Subcutaneous abdominal adipose tissue (tissue), 5 donors: ENCODE data around the gene SSTR1.

Source experiments
- H3K27ac ChIP-seq: one replicate; pipeline ENCODE4 v1.7.0; 2013; ENCODE audit warnings: low read depth, mild to moderate bottlenecking, inconsistent platforms, low read length, moderate library complexity
- H3K27me3 ChIP-seq, 5 donors: one replicate each; pipeline ENCODE4 v1.7.0; 2013; ENCODE audit warnings: low read length in 5 of 5, inconsistent platforms in 1 of 5; ENCODE audit not compliant: control insufficient read depth in 5 of 5, insufficient read depth in 4 of 5
- H3K36me3 ChIP-seq, 5 donors: one replicate each; pipeline ENCODE4 v1.7.0; 2013; ENCODE audit warnings: low read length in 5 of 5; ENCODE audit not compliant: control insufficient read depth in 5 of 5, insufficient read depth in 5 of 5
- H3K4me1 ChIP-seq, 5 donors: one replicate each; pipeline ENCODE4 v1.7.0; 2013; ENCODE audit warnings: low read length in 5 of 5, mild to moderate bottlenecking in 3 of 5, moderate library complexity in 1 of 5; ENCODE audit not compliant: control insufficient read depth in 5 of 5, insufficient read depth in 5 of 5
- H3K4me3 ChIP-seq, 5 donors: one replicate each; pipeline ENCODE4 v1.7.0; 2013; ENCODE audit warnings: low read length in 5 of 5, low read depth in 1 of 5
- H3K9ac ChIP-seq, 5 donors: one replicate each; pipeline ENCODE4 v1.7.0; 2013; ENCODE audit warnings: low read length in 5 of 5, mild to moderate bottlenecking in 4 of 5, moderate library complexity in 3 of 5
- H3K9me3 ChIP-seq, 5 donors: one replicate each; pipeline ENCODE4 v1.7.0; 2013; ENCODE audit warnings: low read length in 5 of 5; ENCODE audit not compliant: control insufficient read depth in 5 of 5
- donor health status: healthy.
- donor health status: healthy.
- donor health status: healthy.
- donor health status: healthy.
- donor health status: healthy.

Gene SSTR1, protein sequence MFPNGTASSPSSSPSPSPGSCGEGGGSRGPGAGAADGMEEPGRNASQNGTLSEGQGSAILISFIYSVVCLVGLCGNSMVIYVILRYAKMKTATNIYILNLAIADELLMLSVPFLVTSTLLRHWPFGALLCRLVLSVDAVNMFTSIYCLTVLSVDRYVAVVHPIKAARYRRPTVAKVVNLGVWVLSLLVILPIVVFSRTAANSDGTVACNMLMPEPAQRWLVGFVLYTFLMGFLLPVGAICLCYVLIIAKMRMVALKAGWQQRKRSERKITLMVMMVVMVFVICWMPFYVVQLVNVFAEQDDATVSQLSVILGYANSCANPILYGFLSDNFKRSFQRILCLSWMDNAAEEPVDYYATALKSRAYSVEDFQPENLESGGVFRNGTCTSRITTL

GRCh38 chr14:38207736-38208617, at the start of gene SSTR1:
Gene SSTR1 (plus strand): TSS chr14:38207904. CDS start chr14:38209390, 1,486 bp downstream.
- H3K4me3 ChIP-seq, result peak within 1 kb of the TSS; percentile 26 to 67 (median 58)
- peaks cover 0 to 38% (median 27%) of the 10 kb centered on the region in 5 donors for H3K4me1 ChIP-seq
- H3K27me3 ChIP-seq, result peaks cover 18 to 35% (median 29%) of the 10 kb centered on the region in 5 donors
- peaks cover 0 to 8% (median 4%) of the 10 kb centered on the region in 5 donors for H3K9me3 ChIP-seq
- no peaks in the 10 kb centered on the region for H3K36me3 ChIP-seq
- H3K9ac ChIP-seq, result peak within 1 kb of the TSS in 1 of 5 donors; percentile 16
- H3K27ac ChIP-seq, result no peak within 1 kb of the TSS

GRCh38 chr14:38158468-38158867, 49.2 kb upstream of the SSTR1 start:
- Histone ChIP-seq H3K27ac (no peak overlapping the region), H3K4me1 (no peaks in the 10 kb centered on the region), H3K36me3 (no peaks in the 10 kb centered on the region), H3K9me3 (no peaks in the 10 kb centered on the region), H3K27me3 (no peaks in the 10 kb centered on the region), H3K4me3 (no peak overlapping the region), H3K9ac (no peak overlapping the region)

GRCh38 chr14:38168416-38168815, 39.3 kb upstream of the SSTR1 start:
- no peaks in the 10 kb centered on the region for H3K36me3 ChIP-seq

GRCh38 chr14:38171197-38171596, 36.5 kb upstream of the SSTR1 start:
- H3K9ac ChIP-seq, result no peak overlapping the region
- no peaks in the 10 kb centered on the region for H3K4me1 ChIP-seq
- H3K36me3 ChIP-seq, result no peaks in the 10 kb centered on the region
- no peak overlapping the region for H3K4me3 ChIP-seq
- no peaks in the 10 kb centered on the region for H3K9me3 ChIP-seq
- H3K27ac ChIP-seq, result no peak overlapping the region
- no peaks in the 10 kb centered on the region for H3K27me3 ChIP-seq

More at GRCh38 chr14:38168416-38168815, 39.3 kb upstream of the SSTR1 start:
- no peak overlapping the region for H3K4me3 ChIP-seq
- no peaks in the 10 kb centered on the region for H3K4me1 ChIP-seq
- H3K27ac ChIP-seq, result no peak overlapping the region
- no peak overlapping the region for H3K9ac ChIP-seq
- H3K27me3 ChIP-seq, result no peaks in the 10 kb centered on the region
- H3K9me3 ChIP-seq, result no peaks in the 10 kb centered on the region

GRCh38 chr14:38174711-38175110, 33.0 kb upstream of the SSTR1 start:
- H3K4me1 ChIP-seq, result no peaks in the 10 kb centered on the region
- H3K27ac ChIP-seq, result no peak overlapping the region
- no peaks in the 10 kb centered on the region for H3K9me3 ChIP-seq
- H3K9ac ChIP-seq, result no peak overlapping the region
- no peak overlapping the region for H3K4me3 ChIP-seq
- no peaks in the 10 kb centered on the region for H3K27me3 ChIP-seq
- no peaks in the 10 kb centered on the region for H3K36me3 ChIP-seq

GRCh38 chr14:38175658-38176057, 32.0 kb upstream of the SSTR1 start:
- no peak overlapping the region for H3K9ac ChIP-seq
- no peaks in the 10 kb centered on the region for H3K27me3 ChIP-seq
- no peaks in the 10 kb centered on the region for H3K9me3 ChIP-seq
- no peak overlapping the region for H3K27ac ChIP-seq
- no peak overlapping the region for H3K4me3 ChIP-seq
- no peaks in the 10 kb centered on the region for H3K36me3 ChIP-seq
- H3K4me1 ChIP-seq, result no peaks in the 10 kb centered on the region

GRCh38 chr14:38176379-38176778, 31.3 kb upstream of the SSTR1 start:
- Histone ChIP-seq H3K4me1 (no peaks in the 10 kb centered on the region), H3K4me3 (no peak overlapping the region), H3K9me3 (no peaks in the 10 kb centered on the region), H3K27ac (no peak overlapping the region), H3K9ac (no peak overlapping the region), H3K27me3 (no peaks in the 10 kb centered on the region), H3K36me3 (no peaks in the 10 kb centered on the region)

DNA sequence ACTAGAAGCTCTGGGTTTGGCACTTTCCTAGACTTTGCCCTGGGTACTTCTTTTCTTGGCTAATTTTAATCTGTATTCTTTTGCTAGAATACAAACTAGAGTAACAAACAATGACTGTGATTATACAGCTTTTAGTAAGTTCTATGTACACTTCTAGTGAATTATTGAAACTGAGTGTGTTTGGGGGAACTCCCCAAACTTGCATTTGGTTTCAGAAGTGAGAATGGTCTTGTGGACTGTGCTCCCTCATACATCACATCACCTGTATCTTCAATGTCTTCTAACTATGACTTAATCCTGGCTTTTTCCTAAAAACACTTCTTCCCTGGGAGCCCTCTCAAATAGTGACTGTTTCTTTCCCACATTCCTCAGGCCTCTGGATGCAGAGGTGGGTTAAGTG, 23.6 kb upstream of the SSTR1 start:
- Histone ChIP-seq H3K27me3 (no peaks in the 10 kb centered on the region), H3K4me1 (no peaks in the 10 kb centered on the region), H3K9ac (no peak overlapping the region)

GRCh38 chr14:38185671-38186070, 22.0 kb upstream of the SSTR1 start:
- H3K27me3 ChIP-seq, result no peaks in the 10 kb centered on the region
- no peak overlapping the region for H3K4me3 ChIP-seq
- H3K27ac ChIP-seq, result no peak overlapping the region
- no peaks in the 10 kb centered on the region for H3K9me3 ChIP-seq
- H3K4me1 ChIP-seq, result no peaks in the 10 kb centered on the region
- H3K36me3 ChIP-seq, result no peaks in the 10 kb centered on the region
- H3K9ac ChIP-seq, result no peak overlapping the region

More for the DNA sequence above, 23.6 kb upstream of the SSTR1 start:
- no peaks in the 10 kb centered on the region for H3K36me3 ChIP-seq
- no peak overlapping the region for H3K27ac ChIP-seq
- no peaks in the 10 kb centered on the region for H3K9me3 ChIP-seq
- no peak overlapping the region for H3K4me3 ChIP-seq

DNA sequence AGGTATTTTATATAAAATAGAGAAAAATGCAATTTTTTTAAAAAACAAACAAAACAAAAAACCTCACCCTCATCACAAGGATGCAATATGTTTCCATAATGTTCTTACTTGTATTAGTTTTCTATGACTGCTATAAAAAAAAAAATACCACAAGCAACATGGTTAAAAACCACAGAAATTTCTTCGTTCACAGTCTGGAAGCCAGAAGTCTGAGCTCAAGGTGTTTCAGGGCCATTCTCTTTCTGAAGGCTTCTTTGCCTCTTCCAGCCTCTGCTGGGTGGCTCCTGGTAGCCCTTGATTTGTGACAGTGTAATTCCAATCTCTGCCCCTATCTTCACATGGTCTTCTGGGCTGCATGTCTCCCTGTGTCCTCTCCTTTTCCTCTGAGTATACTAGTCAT, 21.5 kb upstream of the SSTR1 start:
- H3K9ac ChIP-seq, result no peak overlapping the region
- no peak overlapping the region for H3K27ac ChIP-seq
- no peak overlapping the region for H3K4me3 ChIP-seq
- H3K4me1 ChIP-seq, result no peaks in the 10 kb centered on the region
- no peaks in the 10 kb centered on the region for H3K36me3 ChIP-seq
- no peaks in the 10 kb centered on the region for H3K9me3 ChIP-seq
- no peaks in the 10 kb centered on the region for H3K27me3 ChIP-seq
